Esophagus (tissue), 2 donors: ENCODE results near the gene DRAXIN. TPM values are rescaled to one million over a fixed set of nuclear protein-coding genes. Genes with fewer than 3 reads are reported as not detected.

Experiments
- H3K27ac ChIP-seq, 2 donors: one replicate each; pipeline ENCODE4 v1.5.1; 2013; ENCODE audit warnings: low read depth in 2 of 2, mild to moderate bottlenecking in 2 of 2, inconsistent platforms in 1 of 2, low read length in 1 of 2, moderate library complexity in 1 of 2
- H3K27me3 ChIP-seq, 2 donors: one replicate each; pipeline ENCODE4 v1.6.1; 2013; ENCODE audit warnings: low read length in 2 of 2, control low read depth in 1 of 2, mild to moderate bottlenecking in 1 of 2; ENCODE audit not compliant: insufficient read depth in 2 of 2, control insufficient read depth in 1 of 2
- H3K36me3 ChIP-seq, 2 donors: one replicate each; pipeline ENCODE4 v1.6.1; 2013; ENCODE audit warnings: low read length in 1 of 2; ENCODE audit not compliant: control insufficient read depth in 2 of 2, insufficient read depth in 2 of 2
- H3K4me1 ChIP-seq, 2 donors: one replicate each; pipeline ENCODE4 v1.6.1; 2013; ENCODE audit warnings: low read length in 1 of 2; ENCODE audit not compliant: control insufficient read depth in 2 of 2, insufficient read depth in 2 of 2
- H3K4me3 ChIP-seq, 2 donors: one replicate each; pipeline ENCODE4 v1.5.1; 2013; ENCODE audit warnings: low read length in 2 of 2, mild to moderate bottlenecking in 2 of 2, low read depth in 1 of 2, moderate library complexity in 1 of 2
- H3K9me3 ChIP-seq, 2 donors: one replicate each; pipeline ENCODE4 v1.6.1; 2013; ENCODE audit warnings: mild to moderate bottlenecking in 2 of 2, low read depth in 1 of 2, low read length in 1 of 2, moderate library complexity in 1 of 2; ENCODE audit not compliant: control insufficient read depth in 2 of 2, insufficient read depth in 1 of 2
- WGBS, 2 donors: extraction: QIAGEN DNeasy Blood & Tissue Kit; methylation state at CpG; one replicate each; pipeline ENCODE4 v1.1.7; 2013; 5-methylcytosine and 5-hydroxymethylcytosine counted together
- polyA plus RNA-seq, 2 donors: library from polyadenylated mRNA; stranded (reverse); fragments of 200-250 nt; gene quantifications; one replicate each; pipeline ENCODE4 v1.2.3, GENCODE V29; 2013
- donor health status: healthy with polysubstance abuse.
- donor health status: Bipolar disorder and iron deficiency.

The DRAXIN gene
- polyA plus RNA-seq, 2 donors, result 0.01 to 0.02 TPM

- no peaks in the 10 kb centered on the region for H3K9me3 ChIP-seq
- H3K4me3 ChIP-seq, result no peak overlapping the region
- H3K27me3 ChIP-seq, result no peaks in the 10 kb centered on the region
- no peak overlapping the region for H3K27ac ChIP-seq
- whole genome bisulfite sequencing, 2 donors, result 77 to 81% methylated on average over 9 of the region's 9 CpGs
- no peaks in the 10 kb centered on the region for H3K4me1 ChIP-seq
- peaks cover 2 to 30% of the 10 kb centered on the region in 2 donors for H3K36me3 ChIP-seq
Observed at GRCh38 chr1:11749203-11749689, 57.7 kb downstream of the DRAXIN start.

- Histone ChIP-seq H3K27ac (no peak overlapping the region), H3K4me3 (no peak overlapping the region), H3K9me3 (no peaks in the 10 kb centered on the region), H3K36me3 (peaks cover 2 to 30% of the 10 kb centered on the region in 2 donors), H3K27me3 (no peaks in the 10 kb centered on the region), H3K4me1 (no peaks in the 10 kb centered on the region)
- WGBS, 2 donors, result 91 to 92% methylated on average over 15 of the region's 15 CpGs
Observed at GRCh38 chr1:11749996-11750395, 58.5 kb downstream of the DRAXIN start.

- H3K4me3 ChIP-seq, result no peak overlapping the region
- H3K4me1 ChIP-seq, result no peaks in the 10 kb centered on the region
- no peak overlapping the region for H3K27ac ChIP-seq
- no peaks in the 10 kb centered on the region for H3K9me3 ChIP-seq
- 85 to 86% methylated on average over 9 of the region's 9 CpGs for WGBS, 2 donors
- no peaks in the 10 kb centered on the region for H3K27me3 ChIP-seq
- H3K36me3 ChIP-seq, result peaks cover 2 to 30% of the 10 kb centered on the region in 2 donors
Observed at GRCh38 chr1:11751087-11751486, 59.6 kb downstream of the DRAXIN start.

- Histone ChIP-seq H3K36me3 (peaks cover 2 to 30% of the 10 kb centered on the region in 2 donors), H3K27ac (no peak overlapping the region), H3K4me3 (no peak overlapping the region), H3K9me3 (no peaks in the 10 kb centered on the region), H3K4me1 (no peaks in the 10 kb centered on the region), H3K27me3 (no peaks in the 10 kb centered on the region)
- 55 to 62% methylated on average over 17 of the region's 17 CpGs for WGBS, 2 donors
Observed at GRCh38 chr1:11752359-11753088, 61.0 kb downstream of the DRAXIN start.

GRCh38 chr1:11753555-11754208 lies 62.2 kb downstream of the DRAXIN start:
- no peaks in the 10 kb centered on the region for H3K9me3 ChIP-seq
- peaks cover 2 to 24% of the 10 kb centered on the region in 2 donors for H3K36me3 ChIP-seq
- 65 to 70% methylated on average over 7 of the region's 7 CpGs for WGBS, 2 donors
- no peak overlapping the region for H3K27ac ChIP-seq
- H3K4me3 ChIP-seq, result no peak overlapping the region
- no peaks in the 10 kb centered on the region for H3K27me3 ChIP-seq
- no peaks in the 10 kb centered on the region for H3K4me1 ChIP-seq

GRCh38 chr1:11757047-11757446 lies 65.5 kb downstream of the DRAXIN start:
- Histone ChIP-seq H3K36me3 (no peaks in the 10 kb centered on the region), H3K4me1 (peaks cover 0 to 4% of the 10 kb centered on the region in 2 donors), H3K27ac (no peak overlapping the region), H3K27me3 (no peaks in the 10 kb centered on the region), H3K9me3 (peaks cover 0 to 4% of the 10 kb centered on the region in 2 donors), H3K4me3 (no peak overlapping the region)
- WGBS, 2 donors, result 93 to 96% methylated on average over 1 of the region's 1 CpG

- H3K4me3 ChIP-seq, result no peak overlapping the region
- peaks cover 0 to 4% of the 10 kb centered on the region in 2 donors for H3K4me1 ChIP-seq
- no peaks in the 10 kb centered on the region for H3K36me3 ChIP-seq
- no peak overlapping the region for H3K27ac ChIP-seq
- WGBS, 2 donors, result 88 to 91% methylated on average over 4 of the region's 4 CpGs
- no peaks in the 10 kb centered on the region for H3K27me3 ChIP-seq
- H3K9me3 ChIP-seq, result peaks cover 0 to 4% of the 10 kb centered on the region in 2 donors
Observed at GRCh38 chr1:11759791-11760190, 68.3 kb downstream of the DRAXIN start.

GRCh38 chr1:11761285-11761684 lies 69.8 kb downstream of the DRAXIN start:
- H3K27me3 ChIP-seq, result no peaks in the 10 kb centered on the region

GRCh38 chr1:11761988-11762406 lies 70.5 kb downstream of the DRAXIN start, which contains the start of gene C1orf167:
Gene C1orf167 (plus strand): TSS chr1:11762193. CDS start chr1:11764401, 2,208 bp downstream.
- H3K4me1 ChIP-seq, result peaks cover 0 to 4% of the 10 kb centered on the region in 2 donors
- H3K27ac ChIP-seq, result no peak within 1 kb of the TSS
- H3K27me3 ChIP-seq, result no peaks in the 10 kb centered on the region
- H3K36me3 ChIP-seq, result no peaks in the 10 kb centered on the region
- H3K9me3 ChIP-seq, result peaks cover 0 to 4% of the 10 kb centered on the region in 2 donors
- 7 to 8% methylated on average over 28 to 29 of the region's 29 CpGs for WGBS, 2 donors
- H3K4me3 ChIP-seq, result no peak within 1 kb of the TSS

More at GRCh38 chr1:11761285-11761684, 69.8 kb downstream of the DRAXIN start:
- H3K4me3 ChIP-seq, result no peak overlapping the region
- H3K27ac ChIP-seq, result no peak overlapping the region
- no peaks in the 10 kb centered on the region for H3K36me3 ChIP-seq
- peaks cover 0 to 4% of the 10 kb centered on the region in 2 donors for H3K4me1 ChIP-seq
- peaks cover 0 to 4% of the 10 kb centered on the region in 2 donors for H3K9me3 ChIP-seq
- 83 to 91% methylated on average over 6 of the region's 6 CpGs for WGBS, 2 donors
